ENCODE results near the gene PAAF1.

The PAAF1 gene

GRCh38 chr11:73971175-73971719, 94.4 kb downstream of the PAAF1 start:
- H2AFZ ChIP-seq (ENCODE audit: low read depth, low read length), result no peak overlapping the region
- peaks cover 30% of the 10 kb centered on the region for H3K36me3 ChIP-seq (replicated peaks; ENCODE audit: low read depth, low read length)
- no peaks in the 10 kb centered on the region for H3K79me2 ChIP-seq (ENCODE audit: low read length)
- no peak overlapping the region for H3K9ac ChIP-seq (ENCODE audit: low read length)
- H3K9me3 ChIP-seq (ENCODE audit: insufficient read depth, low read length), result no peaks in the 10 kb centered on the region
- peaks cover 26% of the 10 kb centered on the region for H3K4me1 ChIP-seq (ENCODE audit: low read length)
- no peak overlapping the region for H3K4me3 ChIP-seq (ENCODE audit: low read length)
- H3K27me3 ChIP-seq (ENCODE audit: low read depth, low read length), result peaks cover 1% of the 10 kb centered on the region; the same call in 1 of the 2 replicates
- TF ChIP-seq CTCF (IDR thresholded peaks at IDR 0.05; ENCODE audit: low read depth, low read length) (no peak), EZH2phosphoT487 (IDR thresholded peaks at IDR 0.05; ENCODE audit: low read depth) (no peak)
- H4K20me1 ChIP-seq (ENCODE audit: insufficient read depth, low read length), result peaks cover 40% of the 10 kb centered on the region
- peak overlapping the region; percentile 43 for H3K27ac ChIP-seq (ENCODE audit: low read length)
- 0 out of 2 replicates have a peak overlapping the region, but pooled peaks have one; percentile 17 for H3K4me2 ChIP-seq (ENCODE audit: low read length)

GRCh38 chr11:73972187-73972586, 95.4 kb downstream of the PAAF1 start:
- Histone ChIP-seq H2AFZ (ENCODE audit: low read depth, low read length) (no peak overlapping the region), H3K36me3 (replicated peaks; ENCODE audit: low read depth, low read length) (peaks cover 40% of the 10 kb centered on the region), H3K9ac (ENCODE audit: low read length) (no peak overlapping the region), H4K20me1 (ENCODE audit: insufficient read depth, low read length) (peaks cover 49% of the 10 kb centered on the region), H3K4me1 (ENCODE audit: low read length) (peaks cover 24% of the 10 kb centered on the region), H3K4me3 (ENCODE audit: low read length) (no peak overlapping the region), H3K9me3 (ENCODE audit: insufficient read depth, low read length) (no peaks in the 10 kb centered on the region), H3K4me2 (ENCODE audit: low read length) (no peak overlapping the region), H3K27ac (ENCODE audit: low read length) (peak overlapping the region; percentile 54), H3K79me2 (ENCODE audit: low read length) (peaks cover under 1% of the 10 kb centered on the region; the same call in 1 of the 2 replicates), H3K27me3 (ENCODE audit: low read depth, low read length) (no peaks in the 10 kb centered on the region)
- TF ChIP-seq EZH2phosphoT487 (IDR thresholded peaks at IDR 0.05; ENCODE audit: low read depth) (no peak), CTCF (IDR thresholded peaks at IDR 0.05; ENCODE audit: low read depth, low read length) (no peak)

GRCh38 chr11:73972620-73973449, 96.0 kb downstream of the PAAF1 start:
- peaks cover 56% of the 10 kb centered on the region for H4K20me1 ChIP-seq (ENCODE audit: insufficient read depth, low read length)
- peaks cover 7% of the 10 kb centered on the region for H3K79me2 ChIP-seq (ENCODE audit: low read length)
- TF ChIP-seq EZH2phosphoT487 (IDR thresholded peaks at IDR 0.05; ENCODE audit: low read depth) (no peak), CTCF (IDR thresholded peaks at IDR 0.05; ENCODE audit: low read depth, low read length) (no peak)
- H3K4me2 ChIP-seq (ENCODE audit: low read length), result no peak overlapping the region
- H2AFZ ChIP-seq (ENCODE audit: low read depth, low read length), result no peak overlapping the region
- H3K27ac ChIP-seq (ENCODE audit: low read length), result peak overlapping the region; percentile 54
- peaks cover 28% of the 10 kb centered on the region for H3K4me1 ChIP-seq (ENCODE audit: low read length)
- peaks cover 46% of the 10 kb centered on the region for H3K36me3 ChIP-seq (replicated peaks; ENCODE audit: low read depth, low read length)
- H3K9me3 ChIP-seq (ENCODE audit: insufficient read depth, low read length), result no peaks in the 10 kb centered on the region
- H3K9ac ChIP-seq (ENCODE audit: low read length), result no peak overlapping the region
- H3K4me3 ChIP-seq (ENCODE audit: low read length), result no peak overlapping the region
- H3K27me3 ChIP-seq (ENCODE audit: low read depth, low read length), result no peaks in the 10 kb centered on the region

All from OCI-LY3 (cell line).